HG03045 (cell line): Measurements from ENCODE around the gene HACD2.
"Not testable (repeated sequence)": the region's sequence is repeated elsewhere in the genome, so short reads cannot be mapped to it uniquely, and the experiment has no call there.

ENCODE experiments used
- ATAC-seq: cut with Tn5 transposase; IDR thresholded peaks from one replicate; pipeline ENCODE4 v1.9.1; 2021; ENCODE audit warnings: mild to moderate bottlenecking, moderate library complexity; ENCODE audit not compliant: unreplicated experiment

HACD2 gene

GRCh38 chr3:123611674-123612073 lies 26.8 kb upstream of the HACD2 start:
- ATAC-seq, result not testable (repeated sequence)

- ATAC-seq, result no peak
Observed at GRCh38 chr3:123611082-123611481, 26.2 kb upstream of the HACD2 start.

GRCh38 chr3:123610331-123610730 lies 25.5 kb upstream of the HACD2 start:
- ATAC-seq, result no peak

GRCh38 chr3:123609063-123609462 lies 24.2 kb upstream of the HACD2 start:
- no peak for ATAC-seq

- ATAC-seq, result no peak
Observed at GRCh38 chr3:123608263-123608937, 23.5 kb upstream of the HACD2 start.

- ATAC-seq, result no peak
Observed at GRCh38 chr3:123606527-123606926, 21.7 kb upstream of the HACD2 start.

- peak; percentile 65 for ATAC-seq
Observed at GRCh38 chr3:123605789-123606234, 21.0 kb upstream of the HACD2 start.

GRCh38 chr3:123603153-123603552 lies 18.3 kb upstream of the HACD2 start:
- not testable (repeated sequence) for ATAC-seq

- ATAC-seq, result no peak
Observed at GRCh38 chr3:123602325-123602724, 17.5 kb upstream of the HACD2 start.

GRCh38 chr3:123600863-123601262 lies 16.0 kb upstream of the HACD2 start:
- ATAC-seq, result not testable (repeated sequence)

- ATAC-seq, result no peak
Observed at GRCh38 chr3:123597561-123597960, 12.7 kb upstream of the HACD2 start.

- no peak for ATAC-seq
Observed at GRCh38 chr3:123595396-123596180, 10.7 kb upstream of the HACD2 start.

GRCh38 chr3:123593381-123593780 lies 8.5 kb upstream of the HACD2 start:
- ATAC-seq, result no peak

GRCh38 chr3:123590685-123591450 lies 6.0 kb upstream of the HACD2 start:
- ATAC-seq, result no peak

- no peak for ATAC-seq
Observed at GRCh38 chr3:123587401-123587800, 2.5 kb upstream of the HACD2 start.

GRCh38 chr3:123586968-123587367 lies 2.1 kb upstream of the HACD2 start:
- no peak for ATAC-seq

- ATAC-seq, result no peak
Observed at GRCh38 chr3:123586131-123586530, 1.3 kb upstream of the HACD2 start.

- peak; percentile 41 for ATAC-seq
Observed at GRCh38 chr3:123584284-123584987, 417 bp downstream of the HACD2 start.

- no peak for ATAC-seq
Observed at GRCh38 chr3:123583561-123583960, 1.3 kb downstream of the HACD2 start.

- ATAC-seq, result no peak
Observed at GRCh38 chr3:123582315-123582714, 2.5 kb downstream of the HACD2 start.

GRCh38 chr3:123576122-123576521 lies 8.7 kb downstream of the HACD2 start:
- no peak for ATAC-seq
